GM21723 (cell line): Measurements from ENCODE around the gene CLN3.
"Not testable (repeated sequence)": the region's sequence is repeated elsewhere in the genome, so short reads cannot be mapped to it uniquely, and the experiment has no call there.

Source experiments
- ATAC-seq: cut with Tn5 transposase; IDR thresholded peaks from one replicate; pipeline ENCODE4 v1.9.1; 2021; ENCODE audit warnings: mild to moderate bottlenecking, moderate library complexity; ENCODE audit not compliant: unreplicated experiment

CLN3 gene

DNA sequence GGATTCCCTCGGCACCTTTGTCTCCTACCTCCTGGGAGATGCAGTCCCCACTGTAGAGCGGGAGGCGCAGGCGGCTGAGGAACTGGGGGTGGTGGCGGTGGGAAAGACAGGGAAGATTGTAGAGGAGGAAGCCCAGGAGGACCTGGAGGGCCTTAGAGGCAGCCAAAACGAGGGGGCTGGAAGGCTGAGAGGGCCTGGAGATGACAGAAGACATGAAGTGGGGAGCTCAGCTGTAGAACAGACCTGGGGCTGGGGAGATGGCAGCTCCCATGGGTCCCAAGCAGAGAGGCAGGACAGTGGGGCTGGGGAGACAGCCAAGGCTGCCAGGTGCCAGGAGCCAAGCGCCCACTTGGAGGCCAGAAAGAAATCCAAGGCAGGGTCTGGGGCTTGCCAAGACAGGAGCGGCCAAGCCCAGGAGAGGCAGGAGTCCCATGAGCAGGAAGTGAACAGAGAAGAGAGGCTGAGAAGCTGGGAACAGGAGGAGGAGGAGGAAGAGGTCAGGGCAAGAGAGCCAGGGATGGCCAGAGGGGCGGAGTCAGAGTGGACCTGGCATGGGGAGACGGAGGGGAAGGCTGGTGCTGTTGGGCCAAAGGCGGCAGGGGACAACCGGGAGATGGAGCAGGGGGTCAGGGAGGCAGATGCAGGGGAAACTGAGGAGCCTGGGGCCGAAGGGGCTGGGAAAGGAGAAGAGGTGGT is 3.4 kb upstream of the CLN3 start:
- no peak for ATAC-seq

- ATAC-seq = peak; percentile 45
Measured at GRCh38 chr16:28494121-28494851, 2.4 kb upstream of the CLN3 start, which contains the start of gene APOBR. Gene APOBR (plus strand): TSS chr16:28494643. CDS start chr16:28494682, 39 bp downstream.

DNA sequence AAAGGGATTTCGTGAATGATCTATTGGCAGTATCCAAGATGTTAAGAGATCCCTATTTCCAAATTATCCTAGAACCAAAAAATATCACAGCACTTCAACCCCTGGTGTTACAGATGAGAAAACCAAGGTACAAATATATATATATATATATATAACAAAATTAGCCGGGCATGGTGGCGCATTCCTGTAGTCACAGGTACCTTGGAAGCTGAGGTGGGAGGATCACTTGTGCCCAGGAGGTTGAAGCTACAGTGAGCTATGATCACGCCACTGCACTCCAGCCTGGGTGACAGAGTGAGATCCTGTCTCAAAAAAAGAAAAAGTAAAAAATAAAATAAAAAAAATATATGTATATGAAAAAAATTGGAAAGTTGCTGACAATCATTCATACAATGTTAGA is 637 bp upstream of the CLN3 start:
- ATAC-seq = no peak

GRCh38 chr16:28491230-28491969 is 474 bp downstream of the CLN3 start:
- peak; percentile 7 for ATAC-seq

DNA sequence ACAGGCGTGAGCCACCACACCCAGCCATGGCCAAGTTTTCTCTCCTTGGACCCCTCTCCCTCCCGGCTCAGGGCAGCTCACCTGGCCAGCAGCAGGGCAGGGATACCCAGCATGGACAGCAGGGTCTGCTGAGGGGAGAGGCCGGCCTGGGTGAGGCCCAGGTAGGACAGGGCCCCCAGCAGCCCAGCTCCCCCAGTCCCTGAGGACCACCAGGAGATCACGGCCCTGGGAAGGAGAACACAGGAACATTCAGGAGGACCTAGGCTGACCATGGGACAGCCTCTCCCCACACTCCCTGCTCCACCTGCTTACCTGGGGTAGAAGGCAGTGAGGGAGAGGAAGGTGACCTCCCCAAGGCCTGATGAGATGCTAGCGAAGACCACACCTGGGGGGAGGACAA is 5.6 kb downstream of the CLN3 start:
- no peak for ATAC-seq

GRCh38 chr16:28483361-28483760 is 8.5 kb downstream of the CLN3 start:
- ATAC-seq = not testable (repeated sequence)

- ATAC-seq = no peak
Measured at GRCh38 chr16:28482026-28482425, 9.8 kb downstream of the CLN3 start.

GRCh38 chr16:28478506-28479180 is 13.2 kb downstream of the CLN3 start:
- ATAC-seq = no peak

DNA sequence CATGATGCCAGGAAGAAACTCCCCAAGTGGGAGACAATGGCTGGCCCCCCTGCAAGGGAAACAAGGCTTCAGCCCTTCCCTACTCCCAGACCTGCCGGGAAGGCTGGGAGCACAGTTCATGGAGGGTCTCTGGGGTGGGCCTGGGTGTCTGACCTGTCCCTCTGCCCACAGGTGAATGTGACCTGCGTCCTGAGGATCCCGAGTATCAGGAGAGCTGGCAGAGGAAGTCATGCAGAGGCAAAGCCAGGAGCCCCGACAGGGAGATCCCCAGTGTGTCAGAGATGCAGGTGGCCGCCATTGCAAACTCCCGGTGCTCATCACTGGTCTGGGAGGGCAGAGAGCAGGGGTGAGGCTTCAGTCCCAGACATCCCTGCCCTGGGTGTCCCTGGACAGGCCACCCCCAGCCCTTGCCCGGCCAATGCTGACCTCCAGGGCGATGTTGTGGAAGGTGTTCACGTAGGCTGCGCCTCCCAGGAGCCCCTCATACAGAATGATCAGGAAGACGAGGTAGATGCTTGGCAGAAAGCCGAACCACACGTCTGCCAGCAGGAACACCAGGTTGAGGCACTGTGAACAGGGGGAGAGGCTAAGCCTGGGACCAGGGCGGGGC is 14.5 kb downstream of the CLN3 start:
- ATAC-seq = no peak

GRCh38 chr16:28475221-28475620 is 16.7 kb downstream of the CLN3 start:
- ATAC-seq = no peak

- ATAC-seq = no peak
Measured at GRCh38 chr16:28473714-28474265, 18.1 kb downstream of the CLN3 start.

- ATAC-seq = not testable (repeated sequence)
Measured at GRCh38 chr16:28447081-28447480, 44.8 kb downstream of the CLN3 start.

DNA sequence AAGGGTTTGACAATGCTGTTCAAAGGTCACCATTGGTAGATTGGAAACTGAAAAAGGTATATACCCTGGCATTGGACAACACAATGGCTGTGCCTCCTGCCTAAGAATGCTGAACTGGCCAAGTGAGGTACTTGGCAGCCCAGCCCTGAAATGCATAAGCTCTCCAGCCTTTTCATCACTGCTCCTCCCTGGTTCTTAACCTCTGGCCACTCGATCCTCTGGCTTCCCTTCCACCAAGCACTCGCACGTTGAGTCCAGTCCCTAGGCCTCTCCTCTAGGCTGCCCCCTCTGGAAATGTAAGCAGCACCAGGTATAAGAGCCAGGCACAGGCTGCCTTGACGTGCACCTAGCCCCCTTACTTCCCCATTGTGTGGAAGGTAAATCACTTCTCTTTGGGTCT is 45.5 kb downstream of the CLN3 start:
- not testable (repeated sequence) for ATAC-seq

DNA sequence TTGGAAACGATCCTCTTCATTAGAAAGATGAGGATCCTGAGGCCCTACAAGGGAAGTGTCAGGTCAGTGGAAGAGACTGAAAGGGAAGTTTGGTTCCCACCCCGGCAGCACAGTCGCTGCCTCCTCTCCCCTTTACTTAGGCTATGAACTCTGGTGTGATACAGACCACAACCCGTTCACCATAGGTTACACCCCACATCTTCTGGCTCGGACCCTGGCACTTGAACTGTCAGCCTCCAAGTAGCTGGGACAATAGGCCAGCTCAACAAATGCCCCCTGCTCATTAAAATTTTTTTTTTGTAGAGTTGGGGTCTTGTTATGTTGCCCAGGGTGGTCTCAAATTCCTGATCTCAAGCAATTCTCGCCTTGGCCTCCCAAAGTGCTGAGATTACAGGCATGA is 47.9 kb downstream of the CLN3 start:
- not testable (repeated sequence) for ATAC-seq

GRCh38 chr16:28438899-28439298 is 53.0 kb downstream of the CLN3 start:
- not testable (repeated sequence) for ATAC-seq

DNA sequence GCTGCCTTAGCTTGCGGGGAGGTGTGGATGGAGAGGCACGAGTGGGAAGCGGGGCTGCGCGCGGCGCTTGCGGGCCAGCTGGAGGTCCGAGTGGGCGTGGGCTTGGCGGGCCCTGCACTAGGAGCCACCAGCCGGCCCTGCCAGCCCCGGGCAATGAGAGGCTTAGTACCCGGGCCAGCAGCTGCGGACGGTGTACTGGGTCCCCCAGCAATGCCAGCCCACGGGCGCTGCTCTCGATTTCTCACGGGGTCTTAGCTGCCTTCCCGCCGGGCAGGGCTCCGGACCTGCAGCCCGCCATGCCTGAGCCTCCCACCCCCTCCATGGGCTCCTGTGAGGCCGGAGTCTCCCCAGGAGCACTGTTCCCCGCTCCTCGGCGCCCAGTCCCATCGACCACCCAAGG is 56.5 kb downstream of the CLN3 start:
- not testable (repeated sequence) for ATAC-seq
